Subcutaneous adipose tissue (tissue), 4 donors: ENCODE results near the gene PEF1. TPM values are rescaled to one million over a fixed set of nuclear protein-coding genes. Genes with fewer than 3 reads are reported as not detected.

ENCODE experiments used
- CTCF ChIP-seq: fragments of 450-650 bp; IDR thresholded peaks from one replicate; pipeline ENCODE4 v1.5.1; 2016; ENCODE audit warnings: low read depth, mild to moderate bottlenecking, control low read depth, antibody characterized with exemption, moderate library complexity
- total RNA-seq, 4 donors: library from RNA; depleted of rRNA; stranded (reverse); fragments of >200 nt; gene quantifications; one replicate each; pipeline ENCODE4 v1.1.0, GENCODE V29; 2016

The PEF1 gene
- total RNA-seq, 4 donors from 2014 or later = 49.6 to 68.8 (median 56.9) TPM

GRCh38 chr1:31586376-31587327 is 58.0 kb downstream of the PEF1 start:
- TF ChIP-seq CTCF = no peak

DNA sequence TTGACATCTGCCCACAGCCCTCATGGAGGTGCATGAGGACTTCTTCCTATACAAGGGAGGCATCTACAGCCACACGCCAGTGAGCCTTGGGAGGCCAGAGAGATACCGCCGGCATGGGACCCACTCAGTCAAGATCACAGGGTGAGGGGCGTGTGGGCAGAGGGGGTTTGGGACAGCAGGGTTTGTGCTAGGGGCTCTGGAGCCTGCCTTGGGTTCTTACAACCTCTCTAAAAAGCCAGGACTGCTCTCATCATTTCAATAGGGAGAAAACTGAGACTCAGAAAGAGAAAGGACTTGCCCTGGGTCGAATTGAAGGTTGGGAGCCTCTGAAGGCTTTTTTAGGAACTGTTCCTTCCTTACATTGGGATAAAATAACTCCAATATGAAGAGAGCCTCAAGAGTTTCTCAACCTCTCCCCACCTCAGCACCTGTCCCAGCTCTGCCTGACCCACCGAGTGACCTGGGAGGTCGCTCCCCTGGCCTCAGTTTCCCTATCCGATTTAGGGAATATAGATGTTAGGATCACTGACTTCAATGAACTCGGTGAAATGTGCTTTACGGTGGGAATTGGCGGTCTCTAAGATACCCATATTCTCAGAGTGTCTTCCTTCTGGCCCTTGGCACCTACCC is 58.8 kb downstream of the PEF1 start:
- TF ChIP-seq CTCF = no peak

DNA sequence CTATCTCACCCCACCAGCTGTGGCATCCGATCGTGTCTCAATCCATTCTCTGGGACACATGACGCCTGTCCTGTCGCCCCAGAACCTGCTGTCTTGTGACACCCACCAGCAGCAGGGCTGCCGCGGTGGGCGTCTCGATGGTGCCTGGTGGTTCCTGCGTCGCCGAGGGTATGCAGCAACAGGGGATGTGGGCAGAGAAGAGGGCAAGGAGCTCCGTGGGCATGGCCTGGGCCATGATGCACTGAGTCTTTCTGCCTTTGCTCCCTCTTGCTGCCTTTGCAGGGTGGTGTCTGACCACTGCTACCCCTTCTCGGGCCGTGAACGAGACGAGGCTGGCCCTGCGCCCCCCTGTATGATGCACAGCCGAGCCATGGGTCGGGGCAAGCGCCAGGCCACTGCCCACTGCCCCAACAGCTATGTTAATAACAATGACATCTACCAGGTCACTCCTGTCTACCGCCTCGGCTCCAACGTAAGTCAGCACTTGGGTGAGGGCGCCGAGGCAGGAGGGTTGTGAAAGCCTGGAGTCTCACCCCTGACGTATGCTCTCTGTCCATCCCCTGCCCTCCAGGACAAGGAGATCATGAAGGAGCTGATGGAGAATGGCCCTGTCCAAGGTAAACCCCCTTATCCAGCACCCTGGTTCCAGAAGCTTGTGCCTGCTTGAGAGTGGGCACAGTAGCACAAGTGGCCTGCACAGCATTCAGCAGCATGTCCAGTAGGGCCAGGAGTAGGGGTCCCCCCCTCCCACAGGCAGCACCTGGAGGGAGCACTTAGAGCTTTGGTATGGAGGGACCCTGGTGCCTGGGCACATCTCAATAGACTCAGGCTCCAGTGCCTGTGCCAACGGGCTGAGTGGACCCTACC is 59.6 kb downstream of the PEF1 start:
- no peak for TF ChIP-seq CTCF

GRCh38 chr1:31583995-31584868 is 60.4 kb downstream of the PEF1 start:
- TF ChIP-seq CTCF = no peak

GRCh38 chr1:31583082-31583994 is 61.3 kb downstream of the PEF1 start:
- no peak for TF ChIP-seq CTCF
